C4-2B (cell line): Measurements from ENCODE around the gene FOLR2.

Experiments used
- ZFX ChIP-seq: fragments of 450-650 bp; IDR thresholded peaks from 2 replicates; pipeline ENCODE4 v1.6.1; 2017
- TF ChIP-seq, protein P1 (sequence below): fragments of 450-650 bp; conservative IDR thresholded peaks from 2 replicates; pipeline ENCODE4 v1.5.1; 2017; ENCODE audit warnings: mild to moderate bottlenecking

- TF ChIP-seq, protein P1, sequence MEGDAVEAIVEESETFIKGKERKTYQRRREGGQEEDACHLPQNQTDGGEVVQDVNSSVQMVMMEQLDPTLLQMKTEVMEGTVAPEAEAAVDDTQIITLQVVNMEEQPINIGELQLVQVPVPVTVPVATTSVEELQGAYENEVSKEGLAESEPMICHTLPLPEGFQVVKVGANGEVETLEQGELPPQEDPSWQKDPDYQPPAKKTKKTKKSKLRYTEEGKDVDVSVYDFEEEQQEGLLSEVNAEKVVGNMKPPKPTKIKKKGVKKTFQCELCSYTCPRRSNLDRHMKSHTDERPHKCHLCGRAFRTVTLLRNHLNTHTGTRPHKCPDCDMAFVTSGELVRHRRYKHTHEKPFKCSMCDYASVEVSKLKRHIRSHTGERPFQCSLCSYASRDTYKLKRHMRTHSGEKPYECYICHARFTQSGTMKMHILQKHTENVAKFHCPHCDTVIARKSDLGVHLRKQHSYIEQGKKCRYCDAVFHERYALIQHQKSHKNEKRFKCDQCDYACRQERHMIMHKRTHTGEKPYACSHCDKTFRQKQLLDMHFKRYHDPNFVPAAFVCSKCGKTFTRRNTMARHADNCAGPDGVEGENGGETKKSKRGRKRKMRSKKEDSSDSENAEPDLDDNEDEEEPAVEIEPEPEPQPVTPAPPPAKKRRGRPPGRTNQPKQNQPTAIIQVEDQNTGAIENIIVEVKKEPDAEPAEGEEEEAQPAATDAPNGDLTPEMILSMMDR, result no peak
- TF ChIP-seq ZFX, result no peak
Observed at GRCh38 chr11:72236083-72236697, 19.6 kb downstream of the FOLR2 start.
